IMR-90 (cell line): ENCODE measurements around the gene TNIP1.

Source experiments
- BHLHE40 ChIP-seq: fragments of 150-350 bp; IDR thresholded peaks from 2 replicates; pipeline ENCODE4 v1.6.1; 2016; ENCODE audit warnings: mild to moderate bottlenecking, low read depth, low read length
- CEBPB ChIP-seq: IDR thresholded peaks from 2 replicates; pipeline ENCODE4 v1.6.1; 2012; ENCODE audit warnings: low read depth, low read length, improper control_type of control experiment
- FOS ChIP-seq: fragments of 150-350 bp; IDR thresholded peaks from 2 replicates; pipeline ENCODE4 v1.6.1; 2016; ENCODE audit warnings: low read depth, low read length
- MAFK ChIP-seq: IDR thresholded peaks from 2 replicates; pipeline ENCODE4 v1.6.1; 2012; ENCODE audit warnings: low read depth, low read length, improper control_type of control experiment
- MXI1 ChIP-seq: IDR thresholded peaks from 2 replicates; pipeline ENCODE4 v1.6.1; 2012; ENCODE audit warnings: low read depth, mild to moderate bottlenecking, low read length, moderate library complexity, borderline replicate concordance
- NFE2L2 ChIP-seq: fragments of 150-350 bp; IDR thresholded peaks from 2 replicates; pipeline ENCODE4 v1.6.1; 2016; ENCODE audit warnings: low read depth, mild to moderate bottlenecking, low read length
- POLR2A ChIP-seq: IDR thresholded peaks from 2 replicates; pipeline ENCODE4 v1.6.1; 2012; ENCODE audit warnings: mild to moderate bottlenecking, low read depth, low read length
- RAD21 ChIP-seq: IDR thresholded peaks from 2 replicates; pipeline ENCODE4 v1.6.1; 2012; ENCODE audit warnings: low read length, improper control_type of control experiment
- SMC3 ChIP-seq: fragments of 150-350 bp; IDR thresholded peaks from 2 replicates; pipeline ENCODE4 v1.6.1; 2016; ENCODE audit warnings: low read depth, mild to moderate bottlenecking, antibody characterized with exemption, low read length, moderate library complexity
- USF2 ChIP-seq: fragments of 150-350 bp; IDR thresholded peaks from 2 replicates; pipeline ENCODE4 v1.6.1; 2017; ENCODE audit warnings: mild to moderate bottlenecking, antibody characterized with exemption, low read length, low read depth
- TF ChIP-seq, protein P1 (sequence below): conservative IDR thresholded peaks from 2 replicates; pipeline ENCODE4 v1.5.1; 2012; ENCODE audit warnings: mild to moderate bottlenecking, low read depth, low read length, improper control_type of control experiment

GRCh38 chr5:151021746-151022145, 59.1 kb downstream of the TNIP1 start:
- TF ChIP-seq, protein P1, sequence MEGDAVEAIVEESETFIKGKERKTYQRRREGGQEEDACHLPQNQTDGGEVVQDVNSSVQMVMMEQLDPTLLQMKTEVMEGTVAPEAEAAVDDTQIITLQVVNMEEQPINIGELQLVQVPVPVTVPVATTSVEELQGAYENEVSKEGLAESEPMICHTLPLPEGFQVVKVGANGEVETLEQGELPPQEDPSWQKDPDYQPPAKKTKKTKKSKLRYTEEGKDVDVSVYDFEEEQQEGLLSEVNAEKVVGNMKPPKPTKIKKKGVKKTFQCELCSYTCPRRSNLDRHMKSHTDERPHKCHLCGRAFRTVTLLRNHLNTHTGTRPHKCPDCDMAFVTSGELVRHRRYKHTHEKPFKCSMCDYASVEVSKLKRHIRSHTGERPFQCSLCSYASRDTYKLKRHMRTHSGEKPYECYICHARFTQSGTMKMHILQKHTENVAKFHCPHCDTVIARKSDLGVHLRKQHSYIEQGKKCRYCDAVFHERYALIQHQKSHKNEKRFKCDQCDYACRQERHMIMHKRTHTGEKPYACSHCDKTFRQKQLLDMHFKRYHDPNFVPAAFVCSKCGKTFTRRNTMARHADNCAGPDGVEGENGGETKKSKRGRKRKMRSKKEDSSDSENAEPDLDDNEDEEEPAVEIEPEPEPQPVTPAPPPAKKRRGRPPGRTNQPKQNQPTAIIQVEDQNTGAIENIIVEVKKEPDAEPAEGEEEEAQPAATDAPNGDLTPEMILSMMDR = no peak
- no peak for TF ChIP-seq POLR2A
- TF ChIP-seq USF2 = no peak
- TF ChIP-seq SMC3 = no peak
- TF ChIP-seq NFE2L2 = no peak
- TF ChIP-seq FOS = no peak
- TF ChIP-seq CEBPB = no peak
- no peak for TF ChIP-seq RAD21
- TF ChIP-seq BHLHE40 = no peak
- no peak for TF ChIP-seq MXI1
- no peak for TF ChIP-seq MAFK
